Smooth muscle cell (in vitro differentiated cells): Measurements from ENCODE around the gene NTM. TPM values are rescaled to one million over a fixed set of nuclear protein-coding genes. Genes with fewer than 3 reads are reported as not detected.

ENCODE experiments used
- DNase-seq: peaks from one replicate; lab custom pipeline; 2025; ENCODE audit not compliant: unreplicated experiment; lab: John Stamatoyannopoulos, UW
- H2AFZ ChIP-seq: fragments of 200-600 bp; sonication (generic); 2 replicates; pipeline ENCODE4 v1.6.0; 2016; ENCODE audit warnings: antibody characterized with exemption, low read depth, mild to moderate bottlenecking
- H3F3A ChIP-seq: fragments of 200-600 bp; sonication (generic); 2 replicates; pipeline ENCODE4 v1.6.0; 2017; ENCODE audit warnings: antibody characterized with exemption, low read depth
- H3K27ac ChIP-seq: fragments of 200-600 bp; sonication (generic); 2 replicates; pipeline ENCODE4 v1.5.1; 2016; ENCODE audit warnings: low read depth, mild to moderate bottlenecking
- H3K27me3 ChIP-seq: fragments of 200-600 bp; sonication (generic); 2 replicates; pipeline ENCODE4 v1.6.1; 2016; ENCODE audit warnings: low read depth, mild to moderate bottlenecking
- H3K36me3 ChIP-seq: fragments of 200-600 bp; sonication (generic); 2 replicates; pipeline ENCODE4 v1.5.1; 2016; ENCODE audit warnings: low read depth
- H3K4me1 ChIP-seq: fragments of 200-600 bp; sonication (generic); 2 replicates; pipeline ENCODE4 v1.5.1; 2016; ENCODE audit warnings: low read depth
- H3K4me2 ChIP-seq: fragments of 200-600 bp; sonication (generic); 2 replicates; pipeline ENCODE4 v1.6.0; 2016; ENCODE audit warnings: mild to moderate bottlenecking
- H3K4me3 ChIP-seq: fragments of 200-600 bp; sonication (generic); 2 replicates; pipeline ENCODE4 v1.5.1; 2016; ENCODE audit warnings: mild to moderate bottlenecking
- H3K79me2 ChIP-seq: fragments of 200-600 bp; sonication (generic); 2 replicates; pipeline ENCODE4 v1.6.0; 2016; ENCODE audit warnings: low read depth, mild to moderate bottlenecking
- H3K9ac ChIP-seq: fragments of 200-600 bp; sonication (generic); 2 replicates; pipeline ENCODE4 v1.6.0; 2016; ENCODE audit warnings: low read depth
- H3K9me3 ChIP-seq: fragments of 200-600 bp; sonication (generic); replicated peaks from 2 replicates; pipeline ENCODE4 v1.5.1; 2016; ENCODE audit warnings: low read depth
- H4K20me1 ChIP-seq: fragments of 200-600 bp; sonication (generic); 2 replicates; pipeline ENCODE4 v1.6.0; 2016; ENCODE audit warnings: low read depth
- WGBS: methylation state at CpG from one replicate; pipeline ENCODE4 v1.1.7; 2016; ENCODE audit warnings: low lambda C conversion rate; 5-methylcytosine and 5-hydroxymethylcytosine counted together
- polyA plus RNA-seq: library from polyadenylated mRNA; unstranded; fragments of >200 nt; fragmentation: Nextera tagmentation; extraction: Ambion mirVana; gene quantifications from 2 replicates; pipeline ENCODE4 v1.2.1, GENCODE V29; 2016
- total RNA-seq: library from RNA; depleted of rRNA; stranded (reverse); fragments of >200 nt; gene quantifications from 2 replicates; pipeline ENCODE4 v1.2.3, GENCODE V29; 2014
- TF ChIP-seq, protein P1 (sequence below): fragments of 200-600 bp; sonication (generic); IDR thresholded peaks from 2 replicates; pipeline ENCODE4 v1.5.1; 2017; ENCODE audit warnings: borderline replicate concordance, mild to moderate bottlenecking, antibody characterized with exemption; ENCODE audit not compliant: insufficient read depth, poor library complexity, severe bottlenecking

NTM gene
- total and polyA plus RNA-seq, 2 experiments from 2014 or later = 68.9 to 123 TPM

DNA sequence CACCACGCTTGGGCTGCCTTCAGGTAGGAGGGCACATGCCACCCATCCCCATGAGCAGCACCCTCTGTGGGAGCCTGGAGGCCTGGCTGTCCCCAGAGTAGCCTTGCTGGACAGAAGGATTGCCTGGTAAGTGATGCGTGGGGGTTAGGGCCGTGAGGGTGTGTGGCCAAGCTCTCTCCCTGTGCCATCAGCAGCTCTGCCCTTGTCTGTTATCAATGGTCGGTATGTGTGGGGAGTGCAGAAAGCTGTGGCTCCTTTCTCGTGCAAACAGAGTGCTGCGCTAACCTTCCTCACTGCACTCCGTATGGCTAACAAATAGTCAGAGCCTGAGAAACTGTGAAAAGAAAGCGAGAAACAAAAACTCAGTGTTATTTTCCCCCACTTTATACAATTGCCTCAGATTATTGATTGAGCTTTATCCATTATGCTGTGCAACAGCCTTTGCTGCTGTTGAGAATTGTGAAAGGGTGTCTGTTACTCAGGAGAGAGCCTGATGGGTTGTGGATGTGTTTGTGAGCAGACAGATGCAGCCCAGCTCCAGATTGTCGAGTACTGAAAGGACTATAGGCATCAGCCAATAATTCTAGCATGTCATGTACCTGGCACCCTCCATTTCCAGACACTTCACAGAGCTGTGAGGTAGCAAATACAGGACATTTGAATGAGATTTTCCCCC, 432.2 kb downstream of the NTM start:
- DNase-seq = no peak
- Histone ChIP-seq H3K4me2 (no peak overlapping the region), H3K79me2 (no peaks in the 10 kb centered on the region), H3K4me1 (peaks cover 15% of the 10 kb centered on the region), H3K27ac (no peak overlapping the region), H3K9me3 (no peaks in the 10 kb centered on the region), H3K4me3 (no peak overlapping the region), H2AFZ (no peak overlapping the region), H3K27me3 (peaks cover 79% of the 10 kb centered on the region), H3F3A (no peaks in the 10 kb centered on the region), H3K36me3 (no peaks in the 10 kb centered on the region), H3K9ac (no peak overlapping the region), H4K20me1 (no peaks in the 10 kb centered on the region)
- WGBS = 51% methylated on average over 9 of the region's 9 CpGs
- TF ChIP-seq, protein P1, sequence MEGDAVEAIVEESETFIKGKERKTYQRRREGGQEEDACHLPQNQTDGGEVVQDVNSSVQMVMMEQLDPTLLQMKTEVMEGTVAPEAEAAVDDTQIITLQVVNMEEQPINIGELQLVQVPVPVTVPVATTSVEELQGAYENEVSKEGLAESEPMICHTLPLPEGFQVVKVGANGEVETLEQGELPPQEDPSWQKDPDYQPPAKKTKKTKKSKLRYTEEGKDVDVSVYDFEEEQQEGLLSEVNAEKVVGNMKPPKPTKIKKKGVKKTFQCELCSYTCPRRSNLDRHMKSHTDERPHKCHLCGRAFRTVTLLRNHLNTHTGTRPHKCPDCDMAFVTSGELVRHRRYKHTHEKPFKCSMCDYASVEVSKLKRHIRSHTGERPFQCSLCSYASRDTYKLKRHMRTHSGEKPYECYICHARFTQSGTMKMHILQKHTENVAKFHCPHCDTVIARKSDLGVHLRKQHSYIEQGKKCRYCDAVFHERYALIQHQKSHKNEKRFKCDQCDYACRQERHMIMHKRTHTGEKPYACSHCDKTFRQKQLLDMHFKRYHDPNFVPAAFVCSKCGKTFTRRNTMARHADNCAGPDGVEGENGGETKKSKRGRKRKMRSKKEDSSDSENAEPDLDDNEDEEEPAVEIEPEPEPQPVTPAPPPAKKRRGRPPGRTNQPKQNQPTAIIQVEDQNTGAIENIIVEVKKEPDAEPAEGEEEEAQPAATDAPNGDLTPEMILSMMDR = no peak

DNA sequence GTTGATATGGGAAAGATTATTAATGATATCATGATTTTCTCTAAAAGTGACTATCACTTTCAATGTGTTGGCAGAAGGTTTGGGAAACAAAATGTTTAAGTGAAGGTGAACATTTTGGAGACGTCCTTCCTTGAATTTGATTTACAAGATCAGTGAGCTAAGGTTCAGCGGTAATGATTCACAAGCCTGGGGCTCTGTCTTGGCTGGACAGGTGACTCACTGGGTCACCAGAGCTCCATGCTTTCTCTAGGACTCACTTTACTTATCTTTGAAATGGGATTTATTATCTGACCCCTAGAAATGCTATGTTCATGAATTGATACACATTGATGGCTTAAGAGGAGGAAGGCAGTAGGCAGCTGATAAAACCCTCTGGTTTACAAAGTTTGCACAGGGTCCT, 437.5 kb downstream of the NTM start:
- H3K4me1 ChIP-seq = peaks cover 4% of the 10 kb centered on the region
- TF ChIP-seq, protein P1 = no peak
- H3K36me3 ChIP-seq = no peaks in the 10 kb centered on the region
- H3K9me3 ChIP-seq = no peaks in the 10 kb centered on the region
- H3K4me2 ChIP-seq = no peak overlapping the region
- no peak overlapping the region for H3K27ac ChIP-seq
- H3K4me3 ChIP-seq = no peak overlapping the region
- H4K20me1 ChIP-seq = no peaks in the 10 kb centered on the region
- WGBS = 74% methylated on average over 2 of the region's 2 CpGs
- H3F3A ChIP-seq = no peaks in the 10 kb centered on the region
- DNase-seq = no peak
- no peak overlapping the region for H3K9ac ChIP-seq
- no peak overlapping the region for H2AFZ ChIP-seq
- H3K27me3 ChIP-seq = peaks cover 64% of the 10 kb centered on the region
- no peaks in the 10 kb centered on the region for H3K79me2 ChIP-seq

DNA sequence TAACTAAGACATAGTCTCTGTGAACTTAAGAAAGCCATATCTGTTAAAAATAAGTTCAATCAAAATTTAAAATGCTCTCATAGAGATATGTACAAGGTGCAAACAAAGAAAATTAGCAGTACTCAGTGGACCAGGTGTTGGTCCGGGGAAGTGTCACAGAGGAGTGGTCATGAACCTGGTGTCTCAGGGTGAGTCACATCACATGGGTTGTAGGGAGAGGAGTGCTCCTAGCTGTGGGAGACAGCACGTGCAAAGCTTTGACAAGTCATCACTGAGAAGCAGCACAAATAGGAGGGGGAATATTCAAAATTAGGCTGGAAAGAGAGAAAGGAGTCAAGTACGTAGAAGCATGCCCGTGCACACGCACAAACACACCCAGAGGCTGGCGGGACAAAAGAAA, 438.1 kb downstream of the NTM start:
- Histone ChIP-seq H3K9ac (no peak overlapping the region), H3K9me3 (no peaks in the 10 kb centered on the region), H3K79me2 (no peaks in the 10 kb centered on the region), H3F3A (no peaks in the 10 kb centered on the region), H3K4me1 (peaks cover 4% of the 10 kb centered on the region), H3K27ac (no peak overlapping the region), H3K4me2 (no peak overlapping the region), H2AFZ (no peak overlapping the region), H3K27me3 (peaks cover 65% of the 10 kb centered on the region), H3K4me3 (no peak overlapping the region), H3K36me3 (no peaks in the 10 kb centered on the region), H4K20me1 (no peaks in the 10 kb centered on the region)
- TF ChIP-seq, protein P1 = no peak
- no peak for DNase-seq
- 80% methylated on average over 6 of the region's 6 CpGs for WGBS
